Astrocyte of the cerebellum (primary cell): ENCODE data around the gene TXNRD1.
"Not testable (repeated sequence)": the region's sequence is repeated elsewhere in the genome, so short reads cannot be mapped to it uniquely, and the experiment has no call there.

Experiments used
- DNase-seq: peaks from one replicate; pipeline ENCODE4 v3.0.0-alpha.2; 2011; ENCODE audit warnings: low read depth
- H3K4me3 ChIP-seq: 2 replicates; pipeline ENCODE4 v1.5.1; 2011; ENCODE audit warnings: mild to moderate bottlenecking, low read depth, low read length, moderate library complexity
- in situ Hi-C: cut with HindIII; loops from 2 replicates; pipeline ENCODE4 v1.10.0; 2017; ENCODE audit warnings: low sequenced_read_pairs
- TF ChIP-seq, protein P1 (sequence below): IDR thresholded peaks from 2 replicates; pipeline ENCODE4 v1.5.1; 2012; ENCODE audit warnings: low read length, low read depth, moderate library complexity, mild to moderate bottlenecking; ENCODE audit errors: missing control alignments

The TXNRD1 gene

DNA sequence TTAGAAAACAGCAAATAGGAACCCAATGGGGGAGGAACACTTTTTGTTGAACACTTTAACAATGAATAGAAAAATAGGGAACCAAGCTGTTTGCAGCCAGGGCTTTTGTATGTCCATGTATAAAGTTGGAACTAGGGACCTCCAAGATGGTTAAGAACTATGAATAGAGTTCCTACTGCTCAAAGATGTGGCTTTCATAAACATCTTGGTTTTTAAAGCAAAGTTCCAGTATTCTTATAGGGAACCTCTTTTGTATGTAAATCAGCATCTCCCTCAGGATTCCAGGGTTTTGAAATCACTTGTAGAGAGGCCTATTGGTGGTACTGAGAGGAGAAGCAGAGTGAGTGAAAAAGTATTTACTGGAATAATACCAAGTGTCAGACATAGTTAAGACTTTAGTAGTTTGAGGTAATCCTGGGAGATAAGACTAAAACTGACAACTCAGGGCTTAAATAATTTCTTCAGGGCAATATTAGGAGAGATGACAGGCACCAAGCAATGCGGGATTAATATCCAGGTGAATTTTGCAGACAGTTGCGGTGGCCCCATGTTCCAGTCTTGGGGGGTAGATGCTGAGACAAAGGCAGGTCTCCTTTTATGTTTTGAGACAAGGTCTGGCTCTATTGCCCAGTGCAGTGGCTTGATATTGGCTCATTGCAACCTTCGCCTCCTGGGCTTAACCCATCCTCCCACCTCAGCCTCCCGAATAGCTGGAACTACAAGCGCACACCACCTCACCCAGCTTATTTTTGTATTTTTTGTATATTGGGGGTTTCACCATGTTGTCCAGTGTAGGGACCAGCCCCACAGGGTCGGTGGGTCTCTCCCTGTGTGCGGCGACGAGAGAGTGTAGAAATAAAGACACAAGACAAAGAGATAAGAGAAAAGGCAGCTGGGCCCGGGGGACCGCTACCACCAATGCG lies 77.6 kb downstream of the TXNRD1 start:
- no peak for DNase-seq
- TF ChIP-seq, protein P1, sequence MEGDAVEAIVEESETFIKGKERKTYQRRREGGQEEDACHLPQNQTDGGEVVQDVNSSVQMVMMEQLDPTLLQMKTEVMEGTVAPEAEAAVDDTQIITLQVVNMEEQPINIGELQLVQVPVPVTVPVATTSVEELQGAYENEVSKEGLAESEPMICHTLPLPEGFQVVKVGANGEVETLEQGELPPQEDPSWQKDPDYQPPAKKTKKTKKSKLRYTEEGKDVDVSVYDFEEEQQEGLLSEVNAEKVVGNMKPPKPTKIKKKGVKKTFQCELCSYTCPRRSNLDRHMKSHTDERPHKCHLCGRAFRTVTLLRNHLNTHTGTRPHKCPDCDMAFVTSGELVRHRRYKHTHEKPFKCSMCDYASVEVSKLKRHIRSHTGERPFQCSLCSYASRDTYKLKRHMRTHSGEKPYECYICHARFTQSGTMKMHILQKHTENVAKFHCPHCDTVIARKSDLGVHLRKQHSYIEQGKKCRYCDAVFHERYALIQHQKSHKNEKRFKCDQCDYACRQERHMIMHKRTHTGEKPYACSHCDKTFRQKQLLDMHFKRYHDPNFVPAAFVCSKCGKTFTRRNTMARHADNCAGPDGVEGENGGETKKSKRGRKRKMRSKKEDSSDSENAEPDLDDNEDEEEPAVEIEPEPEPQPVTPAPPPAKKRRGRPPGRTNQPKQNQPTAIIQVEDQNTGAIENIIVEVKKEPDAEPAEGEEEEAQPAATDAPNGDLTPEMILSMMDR, result no peak
- H3K4me3 ChIP-seq, result no peak overlapping the region
- in situ Hi-C loops, result no loop called here

DNA sequence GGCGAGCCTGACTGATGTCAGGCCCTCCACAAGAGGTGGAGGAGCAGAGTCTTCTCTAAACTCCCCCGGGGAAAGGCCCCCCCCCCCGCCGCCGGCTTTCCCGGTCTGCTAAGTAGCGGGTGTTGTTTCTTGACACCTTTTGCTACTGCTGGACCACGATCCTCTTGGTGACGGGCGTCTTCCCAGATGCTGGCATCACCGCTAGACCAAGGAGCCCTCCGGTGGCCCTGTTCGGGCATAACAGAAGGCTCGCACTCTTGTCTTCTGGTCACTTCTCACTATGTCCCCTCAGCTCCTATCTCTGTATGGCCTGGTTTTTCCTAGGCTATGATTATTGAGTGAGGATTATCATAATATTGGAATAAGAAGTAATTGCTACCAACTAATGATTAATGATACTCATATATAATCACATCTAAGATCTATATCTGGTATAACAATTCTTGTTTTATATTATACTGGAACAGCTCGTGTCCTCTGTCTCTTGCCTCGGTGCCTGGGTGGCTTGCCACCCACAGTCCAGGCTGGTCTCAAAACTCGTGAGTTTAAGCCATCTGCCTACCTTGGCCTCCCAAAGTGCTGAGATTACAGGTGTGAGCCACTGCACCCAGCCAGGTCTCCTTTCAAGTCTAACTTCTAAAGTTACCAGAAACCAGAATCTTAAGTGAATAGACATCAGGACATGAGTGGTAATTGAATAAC lies 78.7 kb downstream of the TXNRD1 start:
- H3K4me3 ChIP-seq, result not testable (repeated sequence)

DNA sequence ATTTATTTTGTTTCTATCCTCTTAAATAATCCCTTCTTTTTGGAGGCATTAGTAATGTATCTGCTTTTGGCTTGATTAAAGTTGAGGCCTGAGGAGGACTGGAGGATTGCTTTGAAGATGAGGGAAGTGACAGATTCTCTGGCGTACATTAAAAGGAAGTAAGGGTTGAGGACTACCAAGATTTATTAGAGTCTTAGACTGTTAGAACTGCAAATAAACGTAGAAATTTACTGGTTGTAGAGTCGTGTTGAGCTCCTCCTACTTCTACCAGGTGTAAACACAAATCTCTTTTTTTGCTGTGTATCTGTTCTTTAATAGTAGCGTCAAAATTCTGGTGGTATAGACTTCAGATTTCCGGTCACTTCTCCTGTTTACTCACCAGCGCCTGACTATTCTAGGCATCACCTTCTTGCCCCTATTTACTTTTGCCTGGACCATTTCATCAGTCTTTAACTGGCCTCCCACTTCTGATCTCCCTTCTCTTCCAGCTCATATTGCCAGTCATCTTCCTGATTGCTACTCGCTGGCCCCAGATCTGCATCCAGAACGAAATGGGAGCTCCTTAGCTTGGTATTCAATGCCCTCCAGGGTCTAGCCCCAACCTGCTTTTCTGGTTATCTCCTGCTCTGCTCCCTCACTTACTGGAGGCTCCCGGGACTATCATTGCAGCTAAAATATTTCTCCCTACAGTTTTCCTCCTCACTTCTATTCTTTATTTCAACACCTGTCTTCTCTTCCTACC lies 79.5 kb downstream of the TXNRD1 start:
- DNase-seq, result no peak
- TF ChIP-seq, protein P1, result no peak
- no peak overlapping the region for H3K4me3 ChIP-seq
- in situ Hi-C loops, result no loop called here

More for the DNA sequence above, 78.7 kb downstream of the TXNRD1 start:
- DNase-seq, in situ Hi-C loops: not testable (repeated sequence)
- TF ChIP-seq, protein P1, result peak; percentile 47

DNA sequence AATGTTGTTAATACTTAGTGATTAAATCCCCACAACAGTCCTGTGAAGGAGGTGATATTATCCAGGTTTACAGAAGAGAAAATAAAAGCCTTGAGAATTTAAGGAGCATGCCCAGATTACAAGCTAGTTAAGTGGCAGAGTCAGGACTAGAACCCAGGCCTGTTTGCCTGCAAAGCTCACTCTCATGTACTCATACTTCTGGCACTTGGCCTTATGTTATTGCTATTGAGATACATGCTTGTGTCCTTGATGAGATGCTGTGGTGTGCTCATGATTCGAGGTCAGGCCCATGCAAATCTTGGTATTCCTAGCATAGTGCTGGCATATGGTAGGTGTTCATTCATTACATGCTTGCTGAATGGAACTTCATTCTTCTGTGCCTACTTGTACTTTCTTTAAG lies 80.4 kb downstream of the TXNRD1 start:
- no peak overlapping the region for H3K4me3 ChIP-seq
- in situ Hi-C loops, result no loop called here
- TF ChIP-seq, protein P1, result no peak
- DNase-seq, result no peak

DNA sequence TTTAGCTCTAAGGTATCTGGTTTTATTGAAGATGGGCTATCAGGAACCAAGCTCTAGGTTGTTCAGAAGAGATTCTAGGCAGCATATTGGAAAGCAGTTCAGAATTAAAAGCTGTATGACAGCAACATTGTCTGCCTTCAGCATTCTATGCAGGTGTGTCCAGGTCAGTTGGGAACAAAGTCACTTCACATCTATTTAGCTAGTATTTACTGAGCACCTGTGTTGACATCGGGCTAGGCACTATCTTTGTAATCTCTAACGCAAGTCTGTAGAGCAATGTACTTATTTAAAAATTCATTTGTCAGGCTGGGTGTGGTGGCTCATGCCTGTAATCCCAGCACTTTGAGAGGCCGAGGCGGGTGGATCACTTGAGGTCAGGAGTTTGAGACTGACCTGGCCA lies 81.1 kb downstream of the TXNRD1 start:
- in situ Hi-C loops, result no loop called here
- no peak for DNase-seq
- H3K4me3 ChIP-seq, result no peak overlapping the region
- TF ChIP-seq, protein P1, result no peak

DNA sequence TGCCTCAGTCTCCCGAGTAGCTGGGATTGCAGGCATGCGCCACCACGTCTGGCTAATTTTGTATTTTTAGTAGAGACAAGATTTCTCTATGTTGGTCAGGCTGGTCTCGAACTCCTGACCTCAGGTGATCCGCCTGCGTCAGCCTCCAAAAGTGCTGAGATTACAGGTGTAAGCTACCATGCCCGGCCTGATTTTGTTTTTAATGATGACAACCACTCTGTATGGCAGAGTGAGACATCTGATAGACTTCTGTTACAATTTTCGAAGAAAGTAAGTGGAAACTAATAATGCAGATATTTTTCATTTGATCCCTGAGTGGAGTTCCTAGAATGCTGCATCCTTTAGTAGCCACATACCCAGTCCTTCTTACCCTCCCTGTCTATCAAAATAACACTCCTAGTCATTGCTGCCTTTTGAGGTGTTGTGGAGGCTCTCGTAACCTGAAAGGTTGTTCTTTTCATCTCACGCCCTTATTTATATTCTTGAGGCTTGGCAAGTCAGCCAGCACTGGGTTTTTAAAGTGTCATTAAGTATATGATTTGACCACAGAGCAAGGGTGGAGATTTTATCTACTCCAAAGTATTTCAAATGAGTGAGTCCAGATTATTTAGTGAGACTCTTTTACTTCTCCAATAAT lies 82.0 kb downstream of the TXNRD1 start:
- in situ Hi-C loops, result no loop called here
- no peak overlapping the region for H3K4me3 ChIP-seq
- TF ChIP-seq, protein P1, result no peak
- no peak for DNase-seq
